HK-2 (cell line): ENCODE data around the gene NTSR2.
"Not testable (repeated sequence)": the region's sequence is repeated elsewhere in the genome, so short reads cannot be mapped to it uniquely, and the experiment has no call there.

Experiments used
- DNase-seq: peaks from one replicate; pipeline ENCODE4 v3.0.0-alpha.2; 2018; ENCODE audit not compliant: unreplicated experiment

Gene NTSR2

DNA sequence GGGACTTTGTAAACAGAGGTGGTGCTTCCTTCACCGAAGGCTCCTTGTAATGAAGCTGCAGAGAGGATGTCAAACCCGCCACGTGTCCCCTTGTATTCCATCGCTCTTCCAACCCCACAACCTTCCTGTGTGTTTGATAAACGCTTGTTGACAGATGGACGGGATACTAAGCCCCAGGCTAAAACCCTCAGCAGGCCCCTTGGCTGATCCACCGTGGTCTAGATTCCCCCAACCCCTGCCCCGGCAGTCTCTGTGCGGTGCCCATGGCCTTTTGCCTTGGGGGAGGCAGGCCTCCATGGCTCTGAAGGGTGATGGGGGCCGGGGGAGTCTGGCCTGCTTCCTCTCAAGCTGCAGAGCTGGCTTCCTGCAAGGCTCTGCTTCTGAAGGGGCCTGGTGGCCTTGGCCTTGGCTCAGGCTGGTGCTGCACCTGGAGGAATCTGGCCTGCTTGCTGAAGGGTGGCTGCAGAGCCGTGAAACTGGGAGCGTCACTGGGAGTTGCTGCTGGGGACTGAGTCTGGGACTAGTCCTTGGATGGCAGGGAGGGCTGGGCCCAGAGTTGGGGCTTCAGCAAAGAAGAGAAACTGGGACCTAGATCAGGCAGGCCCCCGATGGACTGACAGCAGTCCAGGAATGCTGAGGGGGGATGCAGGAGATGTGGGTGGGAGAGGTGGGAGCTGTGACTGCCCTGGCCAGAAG, 9.6 kb upstream of the NTSR2 start:
- DNase-seq, result no peak

DNA sequence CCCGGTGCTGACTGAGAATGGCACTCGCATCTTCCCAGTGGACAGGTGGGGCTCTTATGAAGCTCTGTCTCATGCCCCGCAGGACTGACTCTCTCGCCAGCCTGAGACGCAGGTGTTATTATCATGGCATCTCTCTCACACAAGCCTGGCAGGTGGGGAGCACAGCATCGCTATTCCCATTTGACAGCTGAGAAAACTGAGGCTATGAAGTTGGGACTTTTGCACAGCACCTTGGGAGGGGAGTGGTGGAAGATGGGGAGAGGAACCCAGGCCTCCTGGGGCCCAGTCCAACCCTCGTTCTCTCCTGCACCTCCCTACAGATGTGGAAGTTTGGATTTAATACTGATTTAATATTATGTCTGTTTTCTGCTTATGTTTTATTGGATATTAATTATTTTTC, 9.0 kb upstream of the NTSR2 start:
- DNase-seq, result no peak

DNA sequence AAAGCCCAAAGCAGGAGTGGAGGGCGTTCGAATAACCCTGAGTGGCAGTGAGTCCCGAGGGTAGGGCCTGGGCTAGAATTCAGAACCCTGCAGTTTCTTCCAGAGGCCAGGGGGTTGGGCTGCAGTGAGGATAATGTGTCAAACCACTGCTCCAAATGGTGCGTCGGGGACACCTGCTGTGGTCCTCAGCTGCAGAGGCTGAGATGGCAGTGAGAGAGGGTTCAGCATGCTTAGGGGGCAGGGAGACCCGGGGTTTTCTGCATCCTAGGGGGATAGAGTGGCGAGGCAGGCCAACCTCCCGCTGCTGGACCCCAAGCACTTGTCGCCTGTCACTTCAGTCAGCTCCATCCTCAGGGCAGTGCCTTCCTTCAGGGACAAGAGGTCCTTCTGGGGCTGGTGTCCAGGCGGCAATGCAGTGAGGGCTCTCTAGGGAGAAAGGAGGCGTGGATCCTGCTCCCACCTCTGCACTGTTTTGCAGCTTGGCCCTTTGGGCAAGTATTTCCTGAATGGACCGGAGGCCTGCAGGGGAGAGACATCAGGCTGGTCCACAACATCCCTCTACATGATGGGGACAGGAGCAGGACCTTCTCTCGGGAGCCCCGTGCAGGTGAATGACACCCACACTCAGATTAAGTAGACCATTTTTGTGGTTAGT, 8.4 kb upstream of the NTSR2 start:
- DNase-seq, result no peak

DNA sequence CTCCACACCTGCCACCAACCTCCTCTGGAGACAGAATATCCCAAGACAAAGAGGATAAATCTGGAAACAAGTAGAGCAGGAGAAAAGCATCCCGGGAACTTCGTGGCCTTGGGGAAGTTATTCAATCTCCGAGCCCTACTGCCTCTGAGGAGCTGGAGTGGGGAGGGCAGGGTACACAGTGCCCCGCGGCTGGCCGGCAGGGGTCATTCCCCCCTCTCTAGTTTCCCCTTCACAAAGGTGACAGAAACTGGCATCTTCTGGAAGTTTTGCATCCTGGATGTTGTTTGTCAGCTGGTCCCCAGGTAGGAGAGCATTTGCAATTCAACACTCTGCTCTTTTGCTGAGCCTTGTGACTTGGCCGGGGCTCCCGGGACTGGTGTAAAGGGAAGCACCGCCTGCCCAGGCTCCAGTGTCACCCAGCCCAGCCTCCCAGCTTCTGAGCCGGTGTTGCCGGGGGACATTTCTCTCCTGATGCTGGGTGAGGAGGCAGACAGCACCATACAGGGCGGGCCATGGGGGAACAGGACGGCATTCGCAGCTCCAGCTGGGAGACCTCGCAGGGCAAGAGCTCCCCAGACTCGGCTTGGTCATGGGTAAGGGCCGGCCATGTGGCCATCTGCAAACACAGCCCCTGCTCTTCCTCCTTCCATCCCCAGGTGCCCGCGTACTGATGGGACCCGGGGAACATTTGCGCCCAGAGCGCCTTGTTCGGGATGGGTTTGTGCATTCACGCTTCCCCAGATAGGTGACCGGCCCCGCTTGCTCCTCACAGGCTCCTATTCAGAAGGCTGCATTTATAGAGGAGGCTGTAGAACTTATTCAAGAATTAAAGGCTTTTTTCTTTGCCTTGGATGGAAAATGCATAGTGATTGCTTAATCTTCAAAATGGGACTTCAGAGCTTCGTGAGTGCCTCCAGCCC, 7.4 kb upstream of the NTSR2 start:
- no peak for DNase-seq

DNA sequence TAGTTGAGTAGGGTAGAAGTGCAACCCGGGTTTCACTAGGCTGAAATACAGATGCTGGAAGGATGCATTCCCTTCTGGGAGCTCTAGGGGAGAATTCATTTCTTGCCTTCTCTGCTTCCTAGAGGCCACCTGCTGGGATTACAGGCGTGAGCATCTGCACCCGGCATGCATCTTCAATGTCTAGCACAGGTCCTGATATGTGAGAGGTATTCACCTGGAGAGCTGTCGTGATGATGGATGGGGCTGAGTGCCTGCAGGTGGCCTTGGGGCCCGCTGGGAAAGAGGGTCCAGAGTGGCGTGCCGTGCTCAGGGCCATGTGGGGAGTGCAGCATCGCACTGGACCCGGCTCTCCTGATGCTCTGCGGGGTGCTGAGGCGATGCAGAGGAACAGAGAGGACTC, 6.6 kb upstream of the NTSR2 start:
- DNase-seq, result no peak

DNA sequence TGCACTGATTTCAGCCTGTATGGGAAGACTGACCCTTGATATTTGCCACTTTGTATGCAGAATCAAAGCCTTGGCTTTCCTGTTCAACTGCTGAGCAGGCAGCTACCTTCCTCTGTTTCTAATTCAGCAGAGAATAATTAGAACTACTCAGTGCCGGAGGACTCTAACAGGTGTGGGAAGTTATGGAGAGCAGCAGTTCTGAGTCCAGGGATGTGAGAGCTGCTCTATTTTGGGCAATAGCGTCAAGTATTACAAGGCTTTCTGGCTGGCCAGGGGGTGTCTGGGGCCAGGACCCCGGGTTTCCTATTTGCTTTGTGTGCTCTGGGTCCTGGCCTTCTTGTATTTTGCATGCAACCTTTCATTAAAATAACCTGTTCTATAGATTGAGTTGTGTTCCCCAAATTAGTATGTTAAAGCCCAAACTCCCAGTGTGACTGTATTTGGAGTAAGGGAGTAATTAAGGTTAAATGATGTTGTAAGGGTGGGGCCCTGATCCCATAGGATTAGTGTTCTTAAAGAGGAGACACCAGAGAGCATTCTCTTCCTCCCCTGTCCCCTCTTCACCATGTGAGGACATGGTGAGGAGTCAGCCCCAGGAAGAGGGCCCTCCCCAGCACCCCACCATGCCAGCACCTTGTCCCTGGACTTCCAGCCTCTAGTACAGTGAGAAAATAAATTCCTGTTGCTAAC, 5.6 kb upstream of the NTSR2 start:
- no peak for DNase-seq

DNA sequence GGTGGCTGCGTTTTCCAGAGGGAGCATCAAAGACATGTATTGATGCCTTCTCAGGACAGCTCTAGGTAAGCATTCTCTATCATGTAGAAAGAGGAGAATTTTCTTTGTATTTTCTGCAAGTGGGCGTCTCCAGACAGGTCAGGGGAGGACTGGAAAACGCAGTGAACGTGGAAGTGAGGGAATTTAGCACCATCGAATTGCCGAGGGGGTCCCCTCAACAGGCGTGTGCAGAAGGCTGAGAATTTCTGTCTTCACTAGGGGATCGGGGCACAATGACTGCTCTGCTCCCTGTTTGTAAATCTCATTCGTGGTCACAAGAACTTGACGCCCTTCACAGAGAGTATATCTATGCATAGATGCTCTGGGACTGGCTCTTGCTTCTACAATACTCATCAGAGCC, 5.0 kb upstream of the NTSR2 start:
- no peak for DNase-seq

DNA sequence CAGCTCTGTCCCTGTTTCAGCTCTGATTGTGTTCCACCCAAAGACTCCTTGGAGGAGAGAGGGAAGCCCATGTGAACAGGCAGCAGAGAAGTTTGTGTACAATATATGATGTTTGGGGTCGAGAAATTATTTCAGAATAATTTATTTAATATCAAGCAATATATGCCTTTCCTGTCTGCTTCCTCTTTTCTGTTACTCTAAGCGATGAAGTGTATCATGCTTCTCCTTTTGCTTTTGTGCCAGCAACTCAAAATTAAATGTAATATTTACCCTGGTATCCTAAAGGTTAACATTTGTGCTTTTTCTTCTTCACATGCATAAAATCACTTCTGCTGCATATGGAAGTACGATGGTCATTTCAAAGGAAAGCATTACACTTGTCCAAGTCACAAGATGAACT, 2.4 kb upstream of the NTSR2 start:
- no peak for DNase-seq

DNA sequence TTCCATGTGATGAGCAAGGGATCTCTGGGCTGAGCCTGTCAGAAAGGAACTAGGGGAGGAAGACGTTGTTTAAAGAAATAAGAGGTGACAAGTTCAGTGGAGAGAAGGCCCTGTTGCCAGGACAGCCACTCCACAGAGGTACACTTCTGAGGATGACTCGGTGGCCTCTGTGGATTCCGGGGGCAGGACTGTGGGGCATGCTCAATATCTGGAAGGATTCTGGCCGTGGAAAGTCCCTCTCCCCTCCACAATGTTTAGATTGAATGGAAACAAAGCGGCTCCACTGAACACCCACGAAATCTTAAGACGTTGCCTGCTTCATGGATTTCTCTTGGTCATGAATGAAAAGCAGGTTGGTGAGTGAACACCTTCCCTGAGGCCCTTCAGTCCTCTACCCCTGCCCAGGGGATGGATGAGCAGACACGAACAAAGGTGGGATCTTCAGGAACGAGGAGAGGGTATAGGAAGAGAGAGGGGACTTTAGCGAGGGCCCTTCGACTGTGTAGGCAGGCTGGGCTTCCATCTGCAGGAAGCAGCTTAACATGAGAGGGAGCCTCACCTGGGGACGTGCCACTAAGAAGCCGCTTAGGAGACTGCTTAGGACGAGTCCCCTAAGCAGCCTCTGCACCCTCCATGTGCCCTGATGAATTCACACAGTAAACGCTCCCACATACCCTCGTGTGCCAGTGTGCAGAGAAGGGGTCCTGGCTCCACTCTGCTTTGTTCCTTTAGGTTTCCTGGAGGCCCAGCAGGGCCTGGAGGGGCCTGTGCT, 1.9 kb downstream of the NTSR2 start:
- no peak for DNase-seq

DNA sequence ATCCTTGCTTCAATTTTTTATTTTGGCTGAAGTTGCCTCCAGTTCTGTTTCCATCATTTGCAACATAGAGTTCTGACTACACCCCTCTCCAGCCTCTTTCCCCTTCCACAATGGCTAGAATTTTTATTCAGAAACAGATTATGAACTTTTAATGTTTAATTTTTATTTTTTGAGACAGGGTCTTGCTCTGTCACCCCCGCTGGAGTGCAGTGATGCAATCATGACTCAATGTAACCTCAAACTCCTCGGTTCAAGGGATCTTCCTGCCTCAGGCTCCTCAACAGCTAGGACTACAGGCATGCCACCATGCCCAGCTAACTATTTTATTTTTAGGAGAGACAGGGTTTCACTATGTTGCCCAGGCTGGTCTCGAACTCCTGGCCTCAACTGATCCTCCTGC, 2.8 kb downstream of the NTSR2 start:
- no peak for DNase-seq

DNA sequence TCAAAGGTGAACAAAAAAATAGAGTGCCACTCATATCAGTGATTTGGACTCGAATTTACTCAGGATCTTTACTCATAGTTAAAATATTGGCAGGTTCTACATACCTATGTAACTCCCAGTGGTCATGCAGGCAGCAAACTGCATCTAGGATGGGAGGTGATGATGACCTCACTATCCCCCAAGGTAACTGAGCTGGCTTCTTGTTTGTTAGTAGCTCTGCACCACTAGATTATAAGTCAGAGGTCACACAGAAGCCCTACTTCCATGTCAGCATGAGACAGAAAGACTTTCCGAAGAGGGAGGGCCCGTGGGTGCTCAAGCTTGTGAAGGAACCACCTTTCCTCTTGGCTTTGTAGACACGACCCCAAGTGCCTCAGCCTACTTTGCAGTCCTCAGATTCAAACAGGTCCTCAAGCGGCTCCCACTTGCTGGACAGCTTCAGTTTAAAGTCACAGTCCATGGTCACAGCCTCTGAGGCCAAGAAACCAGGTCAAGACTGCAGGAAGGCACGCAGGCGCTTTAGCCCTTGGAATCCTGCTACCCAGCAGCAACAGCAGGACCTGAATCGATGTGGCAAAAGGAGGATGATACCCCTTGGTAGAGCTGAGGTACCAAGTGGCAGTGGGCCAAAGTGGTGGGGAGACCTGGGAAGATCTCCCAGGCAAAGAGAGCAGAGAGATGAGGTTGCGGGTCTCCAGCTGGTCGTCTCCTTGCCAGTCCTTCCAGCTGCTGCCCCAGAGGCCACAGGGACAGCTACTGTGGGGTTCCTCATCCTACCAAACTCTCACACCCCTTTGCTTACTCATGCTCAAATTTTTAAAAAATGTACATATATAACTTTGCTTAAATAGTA, 4.3 kb downstream of the NTSR2 start:
- DNase-seq, result no peak

DNA sequence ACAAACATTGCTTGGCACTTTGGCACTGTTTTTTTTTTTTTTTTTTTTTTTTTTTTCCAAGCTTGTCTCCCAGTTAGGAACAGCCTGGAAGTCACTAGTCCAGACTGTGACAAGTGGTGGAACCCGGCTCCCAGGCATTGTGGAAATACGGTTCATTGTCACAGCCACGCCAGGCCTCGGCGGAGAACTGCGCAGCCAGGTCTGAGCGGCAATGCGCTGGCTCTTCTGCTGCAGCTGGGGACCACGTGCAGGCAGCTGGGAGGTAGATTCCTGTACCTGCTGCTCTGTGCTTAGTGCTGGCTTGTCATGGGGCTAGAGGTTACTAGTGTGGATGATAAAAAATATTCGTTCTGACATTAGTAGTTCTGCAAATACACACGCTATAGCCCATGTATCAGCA, 5.0 kb downstream of the NTSR2 start:
- DNase-seq, result no peak

DNA sequence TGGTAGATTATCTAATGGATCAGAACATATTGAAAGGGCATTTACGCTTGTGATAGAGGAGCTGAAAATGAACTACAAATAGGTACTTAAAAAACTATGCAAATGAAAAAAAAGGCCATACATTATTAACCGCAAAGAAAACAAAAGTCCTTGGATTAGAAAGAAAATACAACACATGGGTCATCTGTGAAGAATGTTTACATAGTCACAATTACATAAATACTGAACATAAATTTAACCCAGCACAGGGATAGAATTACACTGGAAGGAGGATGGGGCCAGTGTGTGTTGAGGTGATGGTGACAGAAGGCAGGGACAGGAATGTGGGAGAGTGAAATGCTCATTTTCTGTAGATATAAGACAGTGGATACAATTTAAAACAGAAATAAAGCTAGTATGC, 6.6 kb downstream of the NTSR2 start:
- DNase-seq, result no peak

DNA sequence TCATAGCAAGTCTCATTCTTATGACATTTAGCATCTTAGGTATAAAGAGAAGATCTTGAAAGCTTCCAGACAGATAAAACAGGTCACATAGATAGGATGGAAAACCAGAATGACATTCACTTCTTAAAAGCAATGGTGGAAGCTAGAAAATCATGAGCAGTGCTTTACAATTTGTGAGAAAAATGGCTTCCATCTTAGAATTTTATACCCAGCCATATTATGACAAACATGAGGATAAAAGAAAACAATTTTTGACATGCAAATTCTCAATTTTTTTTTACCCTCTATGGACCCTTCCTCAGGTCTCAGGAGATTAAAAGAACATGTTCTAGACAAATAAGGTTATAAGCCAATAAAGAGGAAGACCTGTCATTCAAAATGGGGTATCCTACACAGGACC, 7.1 kb downstream of the NTSR2 start:
- DNase-seq, result no peak

DNA sequence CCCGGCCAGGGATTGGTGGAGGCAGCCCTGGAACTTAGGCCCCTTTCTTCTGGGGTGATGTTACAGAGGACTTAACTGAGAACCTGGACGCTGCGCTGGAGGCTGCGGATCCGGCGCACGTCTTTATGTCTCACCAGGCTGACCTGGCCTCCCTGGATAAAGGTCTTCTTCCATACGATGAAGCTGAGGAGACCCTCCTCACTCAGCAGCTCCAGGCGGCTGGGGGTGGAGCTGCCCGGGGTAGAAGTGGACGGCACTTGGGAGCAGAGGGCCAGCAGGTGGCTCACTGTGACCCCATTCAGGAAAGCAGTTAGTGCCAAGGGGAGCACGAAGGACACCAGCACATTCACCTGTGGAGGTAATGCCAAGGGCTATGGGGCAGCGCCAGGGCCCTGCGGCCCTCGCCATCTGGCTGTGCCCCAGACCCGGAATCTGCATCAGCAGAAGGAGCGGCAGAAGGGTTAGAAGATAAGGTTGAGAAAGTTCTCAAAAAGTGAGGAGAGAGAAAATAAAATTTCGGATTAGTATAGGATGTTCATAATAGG, 8.0 kb downstream of the NTSR2 start:
- no peak for DNase-seq

DNA sequence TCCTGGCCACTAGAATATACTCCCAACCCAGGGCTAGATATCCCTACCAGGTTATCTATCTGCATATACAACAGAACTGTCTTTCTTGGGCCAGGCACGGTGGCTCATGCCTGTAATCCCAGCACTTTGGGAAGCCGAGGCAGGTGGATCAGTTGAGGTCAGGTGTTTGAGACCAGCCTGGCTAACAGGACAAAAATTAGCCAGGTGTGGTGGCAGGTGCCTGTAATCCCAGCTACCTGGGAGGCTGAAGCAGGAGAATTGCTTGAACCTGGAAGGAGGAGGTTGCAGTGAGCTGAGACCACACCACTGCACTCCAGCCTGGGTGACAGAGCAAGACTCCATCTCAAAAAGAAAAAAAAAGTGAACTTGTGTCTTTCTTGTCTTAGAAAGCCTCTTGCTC, 9.6 kb downstream of the NTSR2 start:
- DNase-seq, result not testable (repeated sequence)

DNA sequence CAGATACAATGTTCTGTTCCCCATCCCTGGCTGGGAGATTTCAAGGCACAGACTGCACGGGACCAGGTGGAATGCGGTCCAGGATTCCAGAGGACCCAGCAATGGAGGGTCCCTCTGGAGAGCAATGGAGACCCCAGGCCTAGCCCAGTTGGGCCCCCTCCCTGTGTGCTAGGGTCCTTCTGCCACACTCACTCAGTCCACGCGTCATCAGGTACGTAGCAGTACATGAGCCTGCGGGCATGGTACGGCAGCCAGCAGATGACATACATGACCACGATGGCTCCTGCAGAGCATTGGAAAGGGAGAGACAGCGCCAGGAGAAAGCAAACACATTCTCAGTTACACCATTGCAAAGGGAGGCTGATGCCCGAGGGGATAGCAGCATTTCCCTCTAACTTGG, 10.1 kb downstream of the NTSR2 start:
- DNase-seq, result no peak

DNA sequence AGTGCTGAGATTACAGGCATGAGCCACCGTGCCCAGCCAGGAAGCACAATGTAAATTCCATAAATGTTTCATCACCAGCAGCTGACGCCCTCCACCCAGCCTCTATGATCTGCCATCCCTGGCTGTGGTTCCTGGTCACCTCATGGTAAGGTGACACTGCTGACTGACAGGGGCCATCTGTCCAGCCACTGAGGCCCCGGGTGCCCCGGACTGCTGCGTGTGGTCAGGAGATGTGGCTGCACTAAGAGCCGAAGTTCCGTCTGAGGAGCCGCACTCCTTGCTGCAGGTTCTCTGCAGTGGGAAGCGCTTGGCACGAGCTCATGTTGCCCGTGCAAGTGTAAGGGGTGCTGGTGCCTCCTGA, 10.9 kb downstream of the NTSR2 start:
- DNase-seq, result no peak

DNA sequence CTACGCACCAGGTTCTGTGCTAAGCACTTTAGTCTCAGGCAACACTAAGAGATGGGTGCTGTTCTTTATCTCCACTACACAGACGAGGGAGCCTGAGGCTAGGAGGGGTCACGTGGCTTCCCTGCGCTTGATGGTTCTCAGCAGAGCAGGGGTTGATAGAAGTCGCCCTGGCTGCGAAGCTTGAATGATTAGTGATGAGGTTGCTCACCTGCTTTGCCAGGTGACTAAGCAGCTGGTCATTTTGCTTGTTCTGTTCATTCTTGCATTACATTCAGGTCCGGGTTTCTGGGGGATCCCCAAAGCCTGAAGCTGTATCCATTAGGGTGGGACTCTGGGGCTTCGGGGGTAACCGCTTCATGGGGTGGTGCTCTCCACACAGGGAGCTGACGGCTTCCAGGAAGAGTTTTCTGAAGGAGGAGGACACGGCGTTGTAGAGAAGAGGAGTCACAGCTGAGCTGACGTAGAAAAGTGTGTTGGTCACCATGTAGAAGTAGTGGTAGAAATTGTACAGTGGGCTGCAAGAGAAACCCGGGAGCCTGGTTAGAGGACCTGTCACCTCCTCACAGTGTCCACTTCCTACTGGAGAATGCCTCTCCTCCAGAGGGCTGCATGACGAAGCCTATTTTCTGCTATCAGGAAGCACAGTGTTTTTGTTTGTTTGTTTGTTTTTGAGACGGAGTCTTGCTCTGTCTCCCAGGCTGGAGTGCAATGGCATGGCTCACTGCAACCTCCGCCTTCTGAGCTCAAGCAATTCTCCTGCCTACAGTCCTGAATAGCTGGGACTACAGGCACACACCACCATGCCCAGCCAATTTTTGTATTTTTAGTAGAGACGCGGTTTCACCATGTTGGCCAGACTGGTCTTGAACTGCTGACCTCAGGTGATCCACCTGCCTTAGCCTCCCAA, 11.5 kb downstream of the NTSR2 start:
- DNase-seq, result no peak
